K562 (cell line): ENCODE results near the gene ABCG1.

Experiments
- MEIS2 ChIP-seq: fragments of 450-650 bp; IDR thresholded peaks from 2 replicates; pipeline ENCODE4 v1.6.1; 2014; ENCODE audit warnings: mild to moderate bottlenecking; ENCODE audit not compliant: partially characterized antibody
- POLR2A ChIP-seq: fragments of 450-650 bp; conservative IDR thresholded peaks from 2 replicates; pipeline ENCODE4 v1.6.1; 2016
- TEAD2 ChIP-seq: fragments of 450-650 bp; IDR thresholded peaks from 2 replicates; pipeline ENCODE4 v1.6.1; 2016; ENCODE audit warnings: missing genetic modification characterization, control low read depth, missing compliant biosample characterization

GRCh38 chr21:42298657-42299056, 79.7 kb downstream of the ABCG1 start:
- TF ChIP-seq TEAD2 (tag) (no peak), POLR2A (no peak), MEIS2 (no peak)
